OCI-LY3 (cell line): ENCODE measurements around the gene ERICH3.
A peak's percentile ranks its signal among the peaks of the same experiment; 100 is the strongest.

ENCODE experiments used
- H2AFZ ChIP-seq: fragments of 200-600, 300-600 bp; shearing (Covaris generic); 2 replicates; pipeline ENCODE4 v1.6.0; 2014; ENCODE audit warnings: antibody characterized with exemption, low read depth, low read length
- H3K27ac ChIP-seq: fragments of 200-600, 300-600 bp; sonication (generic); 2 replicates; pipeline ENCODE4 v1.5.1; 2014; ENCODE audit warnings: mild to moderate bottlenecking, low read length, moderate library complexity, mixed read lengths
- H3K27me3 ChIP-seq: fragments of 200-600, 300-600 bp; sonication (generic); 2 replicates; pipeline ENCODE4 v1.6.1; 2014; ENCODE audit warnings: low read depth, low read length, mixed read lengths
- H3K36me3 ChIP-seq: fragments of 200-600, 300-600 bp; sonication (generic); replicated peaks from 2 replicates; pipeline ENCODE3; 2014; ENCODE audit warnings: low read depth, low read length, mixed read lengths
- H3K4me1 ChIP-seq: fragments of 300-600, 200-600 bp; sonication (generic); 2 replicates; pipeline ENCODE4 v1.6.1; 2014; ENCODE audit warnings: low read length, mixed read lengths
- H3K4me2 ChIP-seq: fragments of 200-600, 300-600 bp; sonication (generic); 2 replicates; pipeline ENCODE4 v1.6.1; 2014; ENCODE audit warnings: low read length, mixed read lengths
- H3K4me3 ChIP-seq: fragments of 300-600, 200-600 bp; sonication (generic); 2 replicates; pipeline ENCODE4 v1.5.1; 2014; ENCODE audit warnings: antibody characterized with exemption, mild to moderate bottlenecking, low read length, moderate library complexity
- H3K79me2 ChIP-seq: fragments of 300-600, 200-600 bp; shearing (Covaris generic); 2 replicates; pipeline ENCODE4 v1.6.1; 2014; ENCODE audit warnings: mild to moderate bottlenecking, low read length, mixed read lengths
- H3K9ac ChIP-seq: fragments of 300-600, 200-600 bp; shearing (Covaris generic); 2 replicates; pipeline ENCODE4 v1.6.0; 2014; ENCODE audit warnings: mild to moderate bottlenecking, low read length, moderate library complexity
- H3K9me3 ChIP-seq: fragments of 200-600, 300-600 bp; shearing (Covaris generic); 2 replicates; pipeline ENCODE4 v1.6.1; 2014; ENCODE audit warnings: low read length, mixed read lengths; ENCODE audit not compliant: insufficient read depth
- H4K20me1 ChIP-seq: fragments of 200-600, 300-600 bp; sonication (generic); 2 replicates; pipeline ENCODE4 v1.6.1; 2016; ENCODE audit warnings: low read length, mixed read lengths; ENCODE audit not compliant: insufficient read depth
- EZH2phosphoT487 ChIP-seq: fragments of 200-600 bp; shearing (Covaris generic); IDR thresholded peaks from 2 replicates; pipeline ENCODE4 v1.6.1; 2018; ENCODE audit warnings: antibody characterized with exemption, mixed run types, low read depth
- TF ChIP-seq, protein P1 (sequence below): fragments of 200-600, 300-600 bp; sonication (generic); IDR thresholded peaks from 2 replicates; pipeline ENCODE4 v1.5.1; 2014; ENCODE audit warnings: antibody characterized with exemption, low read length, low read depth

ERICH3 gene

GRCh38 chr1:74583397-74583796, 90.2 kb downstream of the ERICH3 start:
- H3K4me2 ChIP-seq: no peak overlapping the region
- no peak overlapping the region for H3K9ac ChIP-seq
- H3K4me3 ChIP-seq: no peak overlapping the region
- no peaks in the 10 kb centered on the region for H3K9me3 ChIP-seq
- H3K27ac ChIP-seq: no peak overlapping the region
- peaks cover 9% of the 10 kb centered on the region for H3K4me1 ChIP-seq
- no peaks in the 10 kb centered on the region for H3K79me2 ChIP-seq
- no peak overlapping the region for H2AFZ ChIP-seq
- H3K27me3 ChIP-seq: no peaks in the 10 kb centered on the region
- H3K36me3 ChIP-seq: no peaks in the 10 kb centered on the region
- no peaks in the 10 kb centered on the region for H4K20me1 ChIP-seq
- TF ChIP-seq, protein P1, sequence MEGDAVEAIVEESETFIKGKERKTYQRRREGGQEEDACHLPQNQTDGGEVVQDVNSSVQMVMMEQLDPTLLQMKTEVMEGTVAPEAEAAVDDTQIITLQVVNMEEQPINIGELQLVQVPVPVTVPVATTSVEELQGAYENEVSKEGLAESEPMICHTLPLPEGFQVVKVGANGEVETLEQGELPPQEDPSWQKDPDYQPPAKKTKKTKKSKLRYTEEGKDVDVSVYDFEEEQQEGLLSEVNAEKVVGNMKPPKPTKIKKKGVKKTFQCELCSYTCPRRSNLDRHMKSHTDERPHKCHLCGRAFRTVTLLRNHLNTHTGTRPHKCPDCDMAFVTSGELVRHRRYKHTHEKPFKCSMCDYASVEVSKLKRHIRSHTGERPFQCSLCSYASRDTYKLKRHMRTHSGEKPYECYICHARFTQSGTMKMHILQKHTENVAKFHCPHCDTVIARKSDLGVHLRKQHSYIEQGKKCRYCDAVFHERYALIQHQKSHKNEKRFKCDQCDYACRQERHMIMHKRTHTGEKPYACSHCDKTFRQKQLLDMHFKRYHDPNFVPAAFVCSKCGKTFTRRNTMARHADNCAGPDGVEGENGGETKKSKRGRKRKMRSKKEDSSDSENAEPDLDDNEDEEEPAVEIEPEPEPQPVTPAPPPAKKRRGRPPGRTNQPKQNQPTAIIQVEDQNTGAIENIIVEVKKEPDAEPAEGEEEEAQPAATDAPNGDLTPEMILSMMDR: no peak
- TF ChIP-seq EZH2phosphoT487: no peak

DNA sequence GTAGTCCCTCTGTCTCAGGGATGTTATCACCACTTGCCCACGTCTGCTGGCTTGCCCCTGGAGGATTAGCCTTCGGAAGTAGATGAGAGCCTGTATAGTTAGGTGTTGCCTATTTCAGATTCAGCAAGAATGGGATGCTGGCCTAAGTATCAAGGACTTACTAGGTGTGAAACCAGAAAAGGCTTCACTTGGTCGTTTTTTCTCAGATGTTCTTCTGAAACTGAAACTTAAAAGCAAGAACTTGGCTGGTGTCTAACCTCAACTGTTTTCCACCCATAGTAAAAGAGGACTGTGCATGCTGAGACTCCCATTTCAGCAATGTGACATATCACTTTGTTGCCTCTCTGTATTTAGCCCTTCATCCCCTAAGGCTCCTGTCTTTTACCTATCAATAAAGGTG, 94.2 kb downstream of the ERICH3 start:
- H3K9me3 ChIP-seq: no peaks in the 10 kb centered on the region
- H3K27ac ChIP-seq: no peak overlapping the region

DNA sequence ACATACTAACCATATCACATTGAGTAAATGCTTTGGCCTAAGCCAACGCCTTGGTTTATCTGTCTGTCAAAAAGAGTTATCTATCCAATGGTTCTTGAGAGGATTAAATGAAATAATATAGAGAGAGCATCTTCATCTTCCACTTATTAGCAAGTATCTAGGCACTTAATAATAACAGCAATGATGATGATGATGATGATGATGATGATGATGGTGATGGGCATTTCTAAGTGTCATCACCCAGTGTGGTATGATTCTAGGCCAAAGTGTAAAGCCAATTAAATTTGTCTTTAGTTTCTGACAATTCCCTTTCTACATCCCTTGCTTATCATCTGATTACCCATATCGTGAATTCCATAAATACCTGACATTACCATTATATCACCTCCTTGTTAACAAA, 95.5 kb downstream of the ERICH3 start:
- H3K79me2 ChIP-seq: no peaks in the 10 kb centered on the region
- H3K4me3 ChIP-seq: no peak overlapping the region
- H2AFZ ChIP-seq: no peak overlapping the region
- no peaks in the 10 kb centered on the region for H3K27me3 ChIP-seq
- no peaks in the 10 kb centered on the region for H4K20me1 ChIP-seq
- H3K9ac ChIP-seq: no peak overlapping the region
- TF ChIP-seq EZH2phosphoT487: no peak
- TF ChIP-seq, protein P1: no peak
- peaks cover 12% of the 10 kb centered on the region for H3K4me1 ChIP-seq
- H3K27ac ChIP-seq: no peak overlapping the region
- no peaks in the 10 kb centered on the region for H3K36me3 ChIP-seq
- no peak overlapping the region for H3K4me2 ChIP-seq
- H3K9me3 ChIP-seq: no peaks in the 10 kb centered on the region

More for the DNA sequence above, 94.2 kb downstream of the ERICH3 start:
- Histone ChIP-seq H3K36me3 (no peaks in the 10 kb centered on the region), H3K4me2 (peak overlapping the region; percentile 52), H3K27me3 (no peaks in the 10 kb centered on the region), H3K79me2 (no peaks in the 10 kb centered on the region), H3K4me1 (peaks cover 9% of the 10 kb centered on the region), H4K20me1 (no peaks in the 10 kb centered on the region), H3K9ac (no peak overlapping the region), H3K4me3 (no peak overlapping the region), H2AFZ (no peak overlapping the region)
- TF ChIP-seq, protein P1: no peak
- TF ChIP-seq EZH2phosphoT487: no peak

DNA sequence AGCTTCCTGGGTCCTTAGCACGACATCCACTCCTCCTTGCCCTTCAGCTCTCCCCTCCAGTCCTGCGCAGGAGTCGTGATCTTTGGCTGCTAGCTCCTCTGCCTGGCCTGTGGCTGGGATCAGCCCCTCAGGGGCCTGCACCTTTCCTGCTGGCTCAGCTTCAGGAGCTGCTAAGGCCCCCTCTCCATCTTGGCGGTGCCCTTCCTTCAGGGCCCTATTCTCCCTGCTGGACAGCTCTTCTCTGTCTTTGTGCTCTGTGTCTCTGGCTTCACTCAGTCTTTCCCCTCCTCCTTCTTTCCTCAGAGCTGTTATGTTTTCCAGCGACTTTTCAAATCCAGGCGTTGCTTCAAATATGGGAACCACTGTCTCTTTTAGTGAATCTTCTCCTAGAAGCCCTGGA, 101.7 kb downstream of the ERICH3 start:
- no peak overlapping the region for H3K4me3 ChIP-seq
- TF ChIP-seq, protein P1: no peak
- TF ChIP-seq EZH2phosphoT487: no peak
- H3K36me3 ChIP-seq: no peaks in the 10 kb centered on the region
- no peaks in the 10 kb centered on the region for H3K27me3 ChIP-seq
- H3K27ac ChIP-seq: no peak overlapping the region
- H4K20me1 ChIP-seq: no peaks in the 10 kb centered on the region
- no peaks in the 10 kb centered on the region for H3K79me2 ChIP-seq
- H3K9me3 ChIP-seq: no peaks in the 10 kb centered on the region
- H3K4me2 ChIP-seq: peak overlapping the region; percentile 70
- H3K9ac ChIP-seq: no peak overlapping the region
- H2AFZ ChIP-seq: no peak overlapping the region
- peaks cover 14% of the 10 kb centered on the region for H3K4me1 ChIP-seq
